H1 (cell line): ENCODE data around the gene ARHGAP42. TPM values are rescaled to one million over a fixed set of nuclear protein-coding genes. Genes with fewer than 3 reads are reported as not detected.

Experiments
- CTCF ChIA-PET: fragments of 300-600 bp; sonication (Branson Sonifier 250); formaldehyde crosslinking; loops from one replicate; lab custom pipeline; 2021; ENCODE audit not compliant: partially characterized antibody; lab: Charles Lee
- POLR2A ChIA-PET: fragments of 300-600 bp; sonication (Branson Sonifier 250); formaldehyde crosslinking; loops from one replicate; lab custom pipeline; 2021; ENCODE audit warnings: inconsistent platforms; ENCODE audit not compliant: partially characterized antibody; lab: Charles Lee
- DNase-seq, 2 experiments: peaks; one replicate each; pipeline versions ENCODE4 v3.0.0 to v3.0.0-alpha.2; 2010 to 2022; ENCODE audit warnings: low spot score in 2 of 2, low read depth in 1 of 2, mixed read lengths in 1 of 2
- FAIRE-seq: peaks from 2 replicates; lab custom pipeline; 2011; peaks lifted over from hg19 to GRCh38; lab: Jason Lieb, UNC
- H2AFZ ChIP-seq: 2 replicates; pipeline ENCODE4 v1.8.1; 2012; ENCODE audit warnings: low read length, inconsistent platforms
- H2AK5ac ChIP-seq: 2 replicates; pipeline ENCODE4 v1.6.1; 2013; ENCODE audit warnings: low read depth, low read length
- H2BK120ac ChIP-seq: replicated peaks from 2 replicates; pipeline ENCODE3; 2013; ENCODE audit warnings: low read depth, low read length, inconsistent platforms
- H2BK12ac ChIP-seq: 2 replicates; pipeline ENCODE4 v1.6.1; 2013; ENCODE audit warnings: low read depth, low read length
- H2BK15ac ChIP-seq: 2 replicates; pipeline ENCODE4 v1.6.1; 2013; ENCODE audit warnings: low read length
- H2BK20ac ChIP-seq: 2 replicates; pipeline ENCODE4 v1.6.1; 2013; ENCODE audit warnings: low read length
- H2BK5ac ChIP-seq: 2 replicates; pipeline ENCODE4 v1.6.1; 2013; ENCODE audit warnings: low read depth, low read length
- H3K14ac ChIP-seq: 2 replicates; pipeline ENCODE4 v1.6.1; 2013; ENCODE audit warnings: inconsistent platforms; ENCODE audit not compliant: insufficient read length
- H3K18ac ChIP-seq: 2 replicates; pipeline ENCODE4 v1.6.1; 2013; ENCODE audit warnings: low read length; ENCODE audit errors: extremely low read depth
- H3K23ac ChIP-seq: 2 replicates; pipeline ENCODE4 v1.6.1; 2013; ENCODE audit warnings: inconsistent platforms; ENCODE audit not compliant: insufficient read length
- H3K23me2 ChIP-seq: 2 replicates; pipeline ENCODE4 v1.6.1; 2013; ENCODE audit warnings: low read depth, low read length
- H3K27ac ChIP-seq: 2 replicates; pipeline ENCODE4 v1.6.1; 2011; ENCODE audit warnings: low read depth, low read length, inconsistent platforms
- H3K27me3 ChIP-seq, 4 experiments: replicated peaks in 1 of 4; 1 replicate in 1 of 4; 2 replicates in 3 of 4; pipeline versions ENCODE4 v1.6.1 to v1.8.1; 2011 to 2013; ENCODE audit warnings: low read length in 3 of 4, mild to moderate bottlenecking in 3 of 4, inconsistent platforms in 2 of 4, mixed read lengths in 2 of 4, moderate library complexity in 1 of 4; ENCODE audit not compliant: control insufficient read depth in 3 of 4, insufficient read depth in 3 of 4; ENCODE audit errors: extremely low read depth in 1 of 4
- H3K36me3 ChIP-seq, 4 experiments: 2 replicates each; pipeline versions ENCODE4 v1.6.1 to v1.8.1; 2011 to 2013; ENCODE audit warnings: mild to moderate bottlenecking in 4 of 4, low read length in 3 of 4, moderate library complexity in 2 of 4, control low read depth in 1 of 4, inconsistent platforms in 1 of 4; ENCODE audit not compliant: insufficient read depth in 4 of 4, control insufficient read depth in 2 of 4
- H3K4ac ChIP-seq: replicated peaks from 2 replicates; pipeline ENCODE3; 2013; ENCODE audit warnings: low read length, low read depth, mixed read lengths, inconsistent platforms; ENCODE audit not compliant: insufficient read length
- H3K4me1 ChIP-seq, 4 experiments: replicated peaks in 1 of 4; 1 replicate in 1 of 4; 2 replicates in 3 of 4; pipeline versions ENCODE4 v1.6.1 to v1.8.1; 2011 to 2013; ENCODE audit warnings: low read length in 3 of 4, inconsistent platforms in 2 of 4, mixed read lengths in 1 of 4; ENCODE audit not compliant: insufficient read depth in 4 of 4, control insufficient read depth in 3 of 4
- H3K4me2 ChIP-seq, 2 experiments: 2 replicates each; pipeline versions ENCODE4 v1.6.1 to v1.8.1; 2011 to 2013; ENCODE audit warnings: low read depth in 2 of 2, low read length in 2 of 2, control low read depth in 1 of 2, inconsistent platforms in 1 of 2, mild to moderate bottlenecking in 1 of 2; ENCODE audit not compliant: insufficient read depth in 1 of 2
- H3K4me3 ChIP-seq, 4 experiments: fragments of 200-600, 300-600 bp in 1 of 4; sonication (generic), shearing (Covaris generic), sonication (Bioruptor Twin) in 1 of 4; 2 replicates each; pipeline versions ENCODE4 v1.5.1 to v1.8.1; 2011 to 2016; ENCODE audit warnings: low read length in 4 of 4, low read depth in 3 of 4, control low read depth in 2 of 4, inconsistent platforms in 2 of 4, mild to moderate bottlenecking in 2 of 4, mixed read lengths in 1 of 4, moderate library complexity in 1 of 4; ENCODE audit not compliant: insufficient read depth in 2 of 4; ENCODE audit errors: extremely low read depth in 1 of 4
- H3K56ac ChIP-seq: replicated peaks from 2 replicates; pipeline ENCODE3; 2013; ENCODE audit warnings: low read depth, mild to moderate bottlenecking, mixed read lengths, low read length, inconsistent platforms; ENCODE audit not compliant: insufficient read length
- H3K79me1 ChIP-seq: 2 replicates; pipeline ENCODE4 v1.6.1; 2013; ENCODE audit warnings: low read depth, low read length, control low read depth
- H3K79me2 ChIP-seq, 2 experiments: 2 replicates each; pipeline versions ENCODE4 v1.6.1 to v1.8.1; 2012 to 2013; ENCODE audit warnings: low read length in 2 of 2, mild to moderate bottlenecking in 2 of 2, inconsistent platforms in 1 of 2; ENCODE audit not compliant: insufficient read depth in 2 of 2, control insufficient read depth in 1 of 2
- H3K9ac ChIP-seq, 4 experiments: replicated peaks in 1 of 4; 1 replicate in 1 of 4; 2 replicates in 3 of 4; pipeline versions ENCODE4 v1.6.1 to v1.8.1; 2011 to 2013; ENCODE audit warnings: low read depth in 3 of 4, low read length in 3 of 4, control low read depth in 2 of 4, mild to moderate bottlenecking in 2 of 4, moderate library complexity in 2 of 4, inconsistent platforms in 1 of 4; ENCODE audit errors: extremely low read depth in 1 of 4
- H3K9me3 ChIP-seq, 2 experiments: 2 replicates each; pipeline versions ENCODE4 v1.6.1 to v1.8.1; 2012 to 2013; ENCODE audit warnings: mild to moderate bottlenecking in 2 of 2, moderate library complexity in 2 of 2, control low read depth in 1 of 2, inconsistent platforms in 1 of 2, low read depth in 1 of 2, low read length in 1 of 2, mixed read lengths in 1 of 2; ENCODE audit not compliant: insufficient read depth in 2 of 2
- H4K20me1 ChIP-seq, 2 experiments: replicated peaks in 1 of 2; 2 replicates each; pipeline versions ENCODE3 to v1.8.1; 2011 to 2013; ENCODE audit warnings: inconsistent platforms in 2 of 2, low read length in 2 of 2, mild to moderate bottlenecking in 1 of 2; ENCODE audit not compliant: insufficient read depth in 2 of 2, control insufficient read depth in 1 of 2
- H4K5ac ChIP-seq: 2 replicates; pipeline ENCODE4 v1.6.1; 2013; ENCODE audit warnings: low read length, low read depth, mixed read lengths, inconsistent platforms; ENCODE audit not compliant: insufficient read length
- H4K8ac ChIP-seq: 2 replicates; pipeline ENCODE4 v1.8.0; 2013; ENCODE audit warnings: mild to moderate bottlenecking, moderate library complexity, low read length, inconsistent platforms; ENCODE audit not compliant: insufficient read depth; ENCODE audit errors: extremely low read depth
- H4K91ac ChIP-seq: replicated peaks from 2 replicates; pipeline ENCODE3; 2013; ENCODE audit warnings: low read length, mixed read lengths, inconsistent platforms; ENCODE audit not compliant: insufficient read length
- ATF3 ChIP-seq: IDR thresholded peaks from 2 replicates; pipeline ENCODE4 v1.6.1; 2011; ENCODE audit warnings: low read depth, mild to moderate bottlenecking, low read length; ENCODE audit not compliant: insufficient read depth
- CHD2 ChIP-seq: IDR thresholded peaks from 2 replicates; pipeline ENCODE4 v1.6.1; 2012; ENCODE audit warnings: low read length, improper control_type of control experiment
- CTBP2 ChIP-seq: IDR thresholded peaks from 2 replicates; pipeline ENCODE4 v1.7.0; 2011; ENCODE audit warnings: borderline replicate concordance, mild to moderate bottlenecking, moderate library complexity, mixed read lengths, low read length; ENCODE audit not compliant: insufficient read depth, insufficient read length
- HDAC2 ChIP-seq, 2 experiments: fragments of 300-600 bp in 1 of 2; sonication (generic) in 1 of 2; IDR thresholded peaks; 2 replicates each; pipeline ENCODE4 v1.6.1; 2011 to 2012; ENCODE audit warnings: low read depth in 2 of 2, low read length in 2 of 2, mild to moderate bottlenecking in 2 of 2, moderate library complexity in 2 of 2, borderline replicate concordance in 1 of 2, inconsistent platforms in 1 of 2
- HDAC6 ChIP-seq: IDR thresholded peaks from one replicate; pipeline ENCODE4 v1.7.1; 2012; ENCODE audit warnings: low read depth, mild to moderate bottlenecking, inconsistent platforms, low read length, moderate library complexity
- JUND ChIP-seq: IDR thresholded peaks from 2 replicates; pipeline ENCODE4 v1.6.1; 2011; ENCODE audit warnings: mild to moderate bottlenecking, improper control_type of control experiment, low read length
- RNF2 ChIP-seq: fragments of 200-900, 300-1000 bp; sonication (generic); IDR thresholded peaks from 2 replicates; pipeline ENCODE4 v1.7.1; 2016; ENCODE audit warnings: borderline replicate concordance, low read depth, mild to moderate bottlenecking, antibody characterized with exemption, low read length; ENCODE audit not compliant: poor library complexity, severe bottlenecking; ENCODE audit errors: missing control alignments
- SIRT6 ChIP-seq: IDR thresholded peaks from one replicate; pipeline ENCODE4 v1.7.1; 2012; ENCODE audit warnings: low read length, inconsistent platforms
- USF2 ChIP-seq: IDR thresholded peaks from 2 replicates; pipeline ENCODE4 v1.6.1; 2011; ENCODE audit warnings: low read length, improper control_type of control experiment
- WGBS, 2 experiments: shearing (Covaris generic) in 1 of 2; methylation state at CpG; one replicate each; pipeline versions ENCODE4 v1.1.6 to v1.1.7; 2013 to 2015; ENCODE audit warnings: low lambda C conversion rate in 2 of 2, mixed read lengths in 2 of 2, inconsistent platforms in 1 of 2, low coverage in 1 of 2, missing lambda C conversion rate in 1 of 2; ENCODE audit not compliant: insufficient replicate concordance in 2 of 2, insufficient coverage in 1 of 2, insufficient read length in 1 of 2; ENCODE audit errors: extremely low coverage in 1 of 2, missing lambda C conversion rate in 1 of 2; 5-methylcytosine and 5-hydroxymethylcytosine counted together
- polyA plus RNA-seq, 7 experiments: library from polyadenylated mRNA; depleted of rRNA in 3 of 7; stranded (reverse) in 5 of 7; unstranded in 2 of 7; fragments of >200 nt in 5 of 7; fragments of 200-250 nt in 2 of 7; gene quantifications; 1 replicate in 5 of 7; 2 replicates in 1 of 7; 4 replicates in 1 of 7; pipeline versions ENCODE4 v1.2.1 to v1.2.3, GENCODE V29; 2011 to 2013; ENCODE audit warnings: missing spikeins in 2 of 7, mixed read lengths in 2 of 7
- total RNA-seq: library from RNA; stranded (reverse); fragmentation: NEBNext Ultra II Directional; extraction: Animal tissue kit (Norgen Biotek cat#: 25700); gene quantifications from 2 replicates; pipeline ENCODE4 v1.2.1, GENCODE V29; 2021

Gene ARHGAP42
- total and polyA plus RNA-seq, 2 of the 8 experiments (the other 6 are each of a cell fraction or from before 2014, with no cell fraction given), result 22.2 to 33.5 TPM

- Histone ChIP-seq H4K8ac (no peak overlapping the region), H2BK12ac (no peak overlapping the region), H3K36me3 (no peaks in the 10 kb centered on the region), H2BK120ac (no peak overlapping the region), H3K4me2 (peak overlapping the region; percentile 6 to 23; a peak in 2 of 4 replicates), H2BK20ac (no peak overlapping the region), H3K18ac (no peak overlapping the region), H2AK5ac (no peak overlapping the region), H3K4me3 (peak overlapping the region in 1 of 4 experiments; percentile 15; a peak in 1 of 8 replicates), H3K4ac (no peak overlapping the region), H3K9ac (no peak overlapping the region), H3K23ac (no peak overlapping the region), H4K5ac (no peak overlapping the region), H3K23me2 (no peaks in the 10 kb centered on the region), H3K79me2 (peaks cover 0 to 15% of the 10 kb centered on the region in 2 experiments; a peak in 2 of 4 replicates), H3K27me3 (no peaks in the 10 kb centered on the region), H3K4me1 (peaks cover 0 to 19% (median 13%) of the 10 kb centered on the region in 4 experiments; a peak in 5 of 7 replicates), H2BK5ac (no peak overlapping the region), H3K9me3 (no peaks in the 10 kb centered on the region), H3K14ac (no peak overlapping the region), H2AFZ (no peak overlapping the region), H3K56ac (no peak overlapping the region), H2BK15ac (no peak overlapping the region), H3K79me1 (no peaks in the 10 kb centered on the region), H4K20me1 (no peaks in the 10 kb centered on the region), H4K91ac (no peak overlapping the region), H3K27ac (no peak overlapping the region)
- ChIA-PET POLR2A (no interaction called here), CTCF (interaction anchor here (1.1 to 1.9 kb wide), 2 partner anchors 150 to 179 kb away, joined by 3 to 8 read pairs; no protein-coding TSS in a partner anchor)
- no peak for DNase-seq
- peak; percentile 66 for FAIRE-seq
- WGBS, 2 experiments, result 70% methylated on average over 7 of the region's 7 CpGs; no CpG with 5 or more reads in 1 of the 2 experiments
- TF ChIP-seq HDAC6 (no peak), CHD2 (no peak), SIRT6 (no peak), RNF2 (no peak), USF2 (no peak), CTBP2 (no peak), ATF3 (no peak), JUND (no peak), HDAC2 (IDR thresholded peaks at IDR 0.05; ENCODE audit: borderline replicate concordance in 1 of 2, low read depth in 2 of 2, low read length in 2 of 2) (no peak)
Measured at GRCh38 chr11:100860318-100861155, 173.4 kb downstream of the ARHGAP42 start.
